Measurements from ENCODE around the gene PXDN.

GRCh38 chr2:1621041-1621440 is 123.3 kb downstream of the PXDN start:
- no peak for TF ChIP-seq EP300 (IDR thresholded peaks at IDR 0.05; ENCODE audit: borderline replicate concordance in 1 of 2, control insufficient read depth in 1 of 2, low read depth in 2 of 2, low read length in 2 of 2)
- no peak for TF ChIP-seq CEBPZ (IDR thresholded peaks at IDR 0.05; ENCODE audit: low read depth, low read length)
- TF ChIP-seq MYC (IDR thresholded peaks at IDR 0.05; ENCODE audit: insufficient read depth, insufficient read length, insufficient replicate concordance, low read length, severe bottlenecking) = no peak
- no peak for TF ChIP-seq POLR2AphosphoS5 (IDR thresholded peaks at IDR 0.05; ENCODE audit: low read length)
- no peak for TF ChIP-seq POLR2A (IDR thresholded peaks at IDR 0.05; ENCODE audit: low read depth, low read length)

Measured in GM12878 (cell line).